K562 (cell line): Measurements from ENCODE around the gene CTSF. TPM values are rescaled to one million over a fixed set of nuclear protein-coding genes. Genes with fewer than 3 reads are reported as not detected.

Experiments
- ATAC-seq: fragments of 200-7000 bp; cut with Tn5 transposase; 3 replicates; pipeline ENCODE4 v1.9.1; 2020; ENCODE audit warnings: moderate library complexity
- BruUV-seq: library from RNA; stranded (reverse); fragments of 400-500 nt; replicated peaks from 2 replicates; lab custom pipeline; 2021; lab: Mats Ljungman, UMichigan
- CTCF ChIA-PET: fragments of 300-600 bp; formaldehyde crosslinking; extraction: SDS; loops from one replicate; lab custom pipeline; 2021; ENCODE audit warnings: low intra/inter-chr PET ratio; lab: Yijun Ruan, JAX
- POLR2A ChIA-PET: fragments of 300-600, 350-650 bp; sonication (Branson Sonifier 250); formaldehyde crosslinking; extraction: SDS; loops from one replicate; lab custom pipeline; 2021; ENCODE audit warnings: antibody characterized with exemption, inconsistent platforms; lab: Yijun Ruan, JAX
- DNase-seq, 4 experiments: peaks; one replicate each; pipeline versions ENCODE4 v3.0.0 to v3.0.0-alpha.2; 2011 to 2018; ENCODE audit warnings: low spot score in 3 of 4, mixed read lengths in 3 of 4; ENCODE audit errors: extremely low read depth in 1 of 4
- FAIRE-seq: peaks from 2 replicates; lab custom pipeline; 2011; peaks lifted over from hg19 to GRCh38; lab: Jason Lieb, UNC
- H2AFZ ChIP-seq: 2 replicates; pipeline ENCODE4 v1.6.0; 2011; ENCODE audit warnings: low read depth, low read length, control low read depth, inconsistent platforms
- H3K27ac ChIP-seq: fragments of 200-600 bp; 3 replicates; pipeline ENCODE4 v1.8.0; 2011; ENCODE audit warnings: low read depth, mild to moderate bottlenecking, control low read depth, inconsistent platforms, low read length, moderate library complexity, mixed read lengths; ENCODE audit errors: extremely low read depth
- H3K27me3 ChIP-seq, 2 experiments: fragments of 300-600 bp in 1 of 2; 2 replicates in 1 of 2; 3 replicates in 1 of 2; pipeline versions ENCODE4 v1.6.0 to v1.8.0; 2011; ENCODE audit warnings: inconsistent platforms in 2 of 2, low read length in 2 of 2, mild to moderate bottlenecking in 1 of 2, mixed read lengths in 1 of 2, moderate library complexity in 1 of 2; ENCODE audit not compliant: control insufficient read depth in 2 of 2, insufficient read depth in 2 of 2
- H3K36me3 ChIP-seq: fragments of 300-600 bp; 3 replicates; pipeline ENCODE4 v1.8.0; 2011; ENCODE audit warnings: mild to moderate bottlenecking, low read length, inconsistent platforms; ENCODE audit not compliant: control insufficient read depth, insufficient read depth
- H3K4me1 ChIP-seq, 2 experiments: fragments of 200-600 bp in 1 of 2; replicated peaks in 1 of 2; 2 replicates in 1 of 2; 3 replicates in 1 of 2; pipeline versions ENCODE4 v1.5.1 to v1.8.0; 2011; ENCODE audit warnings: inconsistent platforms in 2 of 2, low read length in 2 of 2, mild to moderate bottlenecking in 1 of 2, mixed read lengths in 1 of 2, moderate library complexity in 1 of 2; ENCODE audit not compliant: control insufficient read depth in 2 of 2, insufficient read depth in 2 of 2
- H3K4me2 ChIP-seq: 2 replicates; pipeline ENCODE4 v1.6.1; 2011; ENCODE audit warnings: low read length, control low read depth, inconsistent platforms, mixed read lengths; ENCODE audit not compliant: insufficient read depth
- H3K4me3 ChIP-seq: fragments of 200-600 bp; sonication (generic), shearing (Covaris generic); 2 replicates; pipeline ENCODE4 v1.5.1; 2016; ENCODE audit warnings: control low read depth, inconsistent platforms
- H3K79me2 ChIP-seq: fragments of 200-600 bp; 3 replicates; pipeline ENCODE4 v1.8.0; 2011; ENCODE audit warnings: low read length, inconsistent platforms; ENCODE audit not compliant: control insufficient read depth, insufficient read depth
- H3K9ac ChIP-seq, 2 experiments: 2 replicates each; pipeline versions ENCODE4 v1.6.0 to v1.6.1; 2011; ENCODE audit warnings: low read depth in 2 of 2, low read length in 2 of 2, control low read depth in 1 of 2, inconsistent platforms in 1 of 2, mild to moderate bottlenecking in 1 of 2, mixed read lengths in 1 of 2; ENCODE audit not compliant: insufficient read depth in 1 of 2
- H3K9me1 ChIP-seq: one replicate; pipeline ENCODE4 v1.6.0; 2011; ENCODE audit warnings: inconsistent platforms, mild to moderate bottlenecking, low read length, moderate library complexity; ENCODE audit not compliant: control insufficient read depth, insufficient read depth
- H3K9me3 ChIP-seq: replicated peaks from 2 replicates; pipeline ENCODE4 v1.5.1; 2011; ENCODE audit warnings: low read depth, low read length, inconsistent platforms; ENCODE audit not compliant: control insufficient read depth, insufficient read depth
- H4K20me1 ChIP-seq: replicated peaks from 2 replicates; pipeline ENCODE4 v1.6.1; 2011; ENCODE audit warnings: low read length, inconsistent platforms, mixed read lengths; ENCODE audit not compliant: control insufficient read depth, insufficient read depth
- L3MBTL2 ChIP-seq: fragments of 450-650 bp; IDR thresholded peaks from 2 replicates; pipeline ENCODE4 v1.6.1; 2016; ENCODE audit warnings: mild to moderate bottlenecking, moderate library complexity
- MTF1 ChIP-seq: fragments of 250-450 bp; sonication (Bioruptor Pico); IDR thresholded peaks from 2 replicates; pipeline ENCODE4 v1.9.0; 2021; ENCODE audit warnings: moderate library complexity, mild to moderate bottlenecking, inconsistent platforms, borderline replicate concordance
- NFE2 ChIP-seq: IDR thresholded peaks from 2 replicates; pipeline ENCODE4 v1.6.1; 2014; ENCODE audit warnings: antibody characterized with exemption, low read depth
- RBM25 ChIP-seq: fragments of 200-400 bp; formaldehyde crosslinking; IDR thresholded peaks from 2 replicates; pipeline ENCODE4 v1.6.1; 2018; ENCODE audit warnings: low read length, low read depth, moderate library complexity; ENCODE audit not compliant: severe bottlenecking
- RFX1 ChIP-seq: fragments of 450-650 bp; IDR thresholded peaks from 2 replicates; pipeline ENCODE4 v1.6.1; 2016; ENCODE audit warnings: mild to moderate bottlenecking, moderate library complexity
- SLC30A9 ChIP-seq: fragments of 250-450 bp; sonication (Bioruptor Pico); IDR thresholded peaks from 2 replicates; pipeline ENCODE4 v1.8.0; 2022; ENCODE audit warnings: mild to moderate bottlenecking, moderate library complexity
- SRSF1 ChIP-seq: fragments of 200-400 bp; formaldehyde crosslinking; IDR thresholded peaks from 2 replicates; pipeline ENCODE4 v1.6.1; 2017; ENCODE audit warnings: mild to moderate bottlenecking, low read depth, low read length, moderate library complexity
- TEAD4 ChIP-seq, 2 experiments: sonication (generic) in 1 of 2; formaldehyde crosslinking in 1 of 2; IDR thresholded peaks; 2 replicates each; pipeline versions ENCODE4 v1.6.1 to v1.8.0; 2012 to 2022; ENCODE audit warnings: borderline replicate concordance in 1 of 2, inconsistent platforms in 1 of 2, low read length in 1 of 2, mild to moderate bottlenecking in 1 of 2, missing genetic modification reagents in 1 of 2
- ZMIZ1 ChIP-seq, 2 experiments: fragments of 150-350 bp in 1 of 2; IDR thresholded peaks; 2 replicates each; pipeline ENCODE4 v1.6.1; 2012 to 2016; ENCODE audit warnings: low read depth in 2 of 2, low read length in 2 of 2, mild to moderate bottlenecking in 1 of 2, moderate library complexity in 1 of 2
- ZNF444 ChIP-seq: fragments of 250-450 bp; sonication (Bioruptor Pico); IDR thresholded peaks from 2 replicates; pipeline ENCODE4 v1.4.0; 2020; ENCODE audit warnings: mild to moderate bottlenecking, moderate library complexity
- WGBS: fragments of 100-300 bp; shearing (Covaris generic); methylation state at CpG from one replicate; pipeline ENCODE4 v1.1.6; 2016; ENCODE audit warnings: low coverage, mixed read lengths; ENCODE audit not compliant: insufficient coverage; ENCODE audit errors: missing lambda C conversion rate; 5-methylcytosine and 5-hydroxymethylcytosine counted together
- in situ Hi-C: fragments of 300-500 bp; cut with MboI; formaldehyde crosslinking; loops from 4 replicates; pipeline ENCODE4 v1.15.0; 2018; ENCODE audit warnings: inconsistent platforms, mixed read lengths
- intact Hi-C: fragments of 100-400 bp; cut with micrococcal nuclease; formaldehyde crosslinking; loops from 2 replicates; pipeline ENCODE4 v1.14.2; 2022
- polyA plus RNA-seq, 8 experiments: library from polyadenylated mRNA; depleted of rRNA in 4 of 8; stranded (reverse) in 5 of 8; unstranded in 3 of 8; fragments of >200 nt; fragmentation: Nextera tagmentation in 2 of 8; fragmentation: Illumina TruSeq in 1 of 8; extraction: Ambion mirVana in 2 of 8; extraction: Trizol in 1 of 8; gene quantifications; 2 replicates each; pipeline versions ENCODE4 v1.2.1 to v1.2.3, GENCODE V29; 2011 to 2014; ENCODE audit warnings: inconsistent platforms in 1 of 8, missing spikeins in 1 of 8
- total RNA-seq, 7 experiments: library from RNA; depleted of rRNA in 6 of 7; stranded (reverse); fragments of >200 nt in 6 of 7; fragmentation: Illumina TruSeq in 2 of 7; extraction: Trizol in 2 of 7; gene quantifications; 2 replicates each; pipeline versions ENCODE4 v1.2.1 to v1.2.3, GENCODE V29; 2011 to 2021; ENCODE audit warnings: low replicate concordance in 1 of 7

Gene CTSF
- total and polyA plus RNA-seq, 9 of the 15 experiments (the other 6 are each of a cell fraction or from before 2014, with no cell fraction given) = 0.41 to 10.5 (median 3.8) TPM

- Histone ChIP-seq H3K9me3 (no peaks in the 10 kb centered on the region), H3K36me3 (peaks cover 11% of the 10 kb centered on the region; the same call in 2 of the 3 replicates), H3K4me1 (peaks cover 32 to 51% of the 10 kb centered on the region in 2 experiments), H3K4me3 (peak overlapping the region; percentile 75), H3K9ac (peak overlapping the region; percentile 85 to 94), H3K4me2 (peak overlapping the region; percentile 94), H3K9me1 (no peaks in the 10 kb centered on the region), H3K27ac (peak overlapping the region; percentile 75), H4K20me1 (no peaks in the 10 kb centered on the region), H3K79me2 (peaks cover 26% of the 10 kb centered on the region), H3K27me3 (no peaks in the 10 kb centered on the region), H2AFZ (peak overlapping the region; percentile 95)
- FAIRE-seq (no peak), DNase-seq (no peak), ATAC-seq (no peak)
- in situ Hi-C loops (no loop called here), intact Hi-C loops (loop anchor here (1.0 to 5.0 kb wide), 2 partner anchors 23 to 84 kb away; partner anchors contain the start of genes RBM14 and RBM4B)
- TSS peak; percentile 78 for BruUV-seq
- CTCF ChIA-PET = no interaction called here
- POLR2A ChIA-PET = interaction anchor here (0.7 to 0.9 kb wide), 2 partner anchors 43 to 303 kb away, joined by 3 read pairs; no protein-coding TSS in a partner anchor
- peak; percentile 12 for TF ChIP-seq RBM25
- no peak for TF ChIP-seq SRSF1
- TF ChIP-seq RFX1 = no peak
- TF ChIP-seq TEAD4 (IDR thresholded peaks at IDR 0.05; ENCODE audit: low read length) = no peak
- peak; percentile 4; the same call in 1 of the 2 replicates for TF ChIP-seq TEAD4 (CRISPR knock-in tag; IDR thresholded peaks at IDR 0.05; ENCODE audit: borderline replicate concordance)
- 25% methylated on average over 7 of the region's 7 CpGs for WGBS
These were observed 25.2 kb upstream of the CTSF start for GRCh38 chr11:66593650-66594049.

- BruUV-seq = no TSS peak
- Histone ChIP-seq H2AFZ (peak overlapping the region; percentile 95), H3K9me3 (no peaks in the 10 kb centered on the region), H3K79me2 (peaks cover 26% of the 10 kb centered on the region), H3K27me3 (no peaks in the 10 kb centered on the region), H3K9ac (peak overlapping the region; percentile 85 to 94), H3K4me2 (peak overlapping the region; percentile 94), H3K4me1 (peaks cover 32 to 51% of the 10 kb centered on the region in 2 experiments), H3K27ac (peak overlapping the region; percentile 75), H3K9me1 (no peaks in the 10 kb centered on the region), H3K36me3 (peaks cover 8% of the 10 kb centered on the region; the same call in 1 of the 3 replicates), H3K4me3 (peak overlapping the region; percentile 75), H4K20me1 (no peaks in the 10 kb centered on the region)
- ChIA-PET POLR2A (interaction anchor here (0.7 kb wide), 1 partner anchor 16 kb away, joined by 3 read pairs; no protein-coding TSS in a partner anchor), CTCF (no interaction called here)
- under 1% methylated on average over 12 of the region's 12 CpGs for WGBS
- ATAC-seq = peak; percentile 18
- intact Hi-C loops = loop anchor here (1.0 to 5.0 kb wide), 2 partner anchors 23 to 84 kb away; partner anchors contain the start of genes RBM14 and RBM4B
- no peak for FAIRE-seq
- DNase-seq = no peak
- in situ Hi-C loops = no loop called here
- TF ChIP-seq ZNF444 (0 out of 2 replicates have a peak, but pooled peaks have one; percentile 34), MTF1 (CRISPR knock-in tag) (no peak), NFE2 (no peak), ZMIZ1 (IDR thresholded peaks at IDR 0.05; ENCODE audit: low read depth in 2 of 2, low read length in 2 of 2) (no peak), L3MBTL2 (0 out of 2 replicates have a peak, but pooled peaks have one; percentile 5), SLC30A9 (CRISPR knock-in tag) (no peak)
These were observed 24.9 kb upstream of the CTSF start for GRCh38 chr11:66593303-66593635.
